GM21723 (cell line): ENCODE data around the gene IGF1.
A peak's percentile ranks its signal among the peaks of the same experiment; 100 is the strongest.
"Not testable (repeated sequence)": the region's sequence is repeated elsewhere in the genome, so short reads cannot be mapped to it uniquely, and the experiment has no call there.

ENCODE experiments used
- ATAC-seq: cut with Tn5 transposase; IDR thresholded peaks from one replicate; pipeline ENCODE4 v1.9.1; 2021; ENCODE audit warnings: mild to moderate bottlenecking, moderate library complexity; ENCODE audit not compliant: unreplicated experiment

The IGF1 gene

DNA sequence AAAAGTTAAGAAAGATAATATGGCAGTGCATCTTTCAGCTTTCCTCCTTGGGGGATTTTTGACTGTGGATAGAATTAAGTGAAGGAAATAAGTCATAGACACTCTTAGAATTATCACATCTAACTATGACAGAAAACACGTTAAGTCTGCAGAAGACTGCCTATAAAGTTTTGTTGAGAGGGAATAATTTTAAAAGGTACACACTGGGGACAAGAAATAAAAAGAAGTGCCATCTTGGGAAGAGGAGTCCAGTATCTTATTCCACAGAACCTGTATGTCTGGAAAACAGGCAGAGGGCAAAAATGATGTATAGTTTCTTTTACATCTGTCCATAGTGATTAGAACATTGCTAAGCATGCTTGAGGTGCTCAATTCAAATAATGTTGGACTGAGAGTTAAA is 80.7 kb downstream of the IGF1 start:
- no peak for ATAC-seq

DNA sequence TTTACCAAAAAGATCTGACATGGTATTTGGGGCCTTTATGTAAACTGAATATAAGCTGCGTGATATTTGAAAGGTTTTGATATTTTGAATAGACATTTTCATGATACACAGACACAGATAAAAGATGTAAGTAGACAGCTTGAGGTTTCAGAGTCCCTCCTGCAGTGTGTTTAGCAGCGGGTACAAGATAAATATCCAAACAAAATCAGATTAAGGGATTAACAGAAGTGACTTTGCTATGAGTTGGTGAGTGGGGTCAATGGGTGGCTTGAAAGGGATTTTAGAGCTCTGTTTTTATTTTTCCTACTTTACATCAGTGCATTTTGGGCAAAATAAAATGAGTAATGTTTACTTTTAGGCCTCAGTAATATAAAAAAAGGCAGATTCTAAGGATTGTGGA is 84.1 kb downstream of the IGF1 start:
- no peak for ATAC-seq

- ATAC-seq: no peak
These were observed 86.2 kb downstream of the IGF1 start for GRCh38 chr12:102394200-102394599.

DNA sequence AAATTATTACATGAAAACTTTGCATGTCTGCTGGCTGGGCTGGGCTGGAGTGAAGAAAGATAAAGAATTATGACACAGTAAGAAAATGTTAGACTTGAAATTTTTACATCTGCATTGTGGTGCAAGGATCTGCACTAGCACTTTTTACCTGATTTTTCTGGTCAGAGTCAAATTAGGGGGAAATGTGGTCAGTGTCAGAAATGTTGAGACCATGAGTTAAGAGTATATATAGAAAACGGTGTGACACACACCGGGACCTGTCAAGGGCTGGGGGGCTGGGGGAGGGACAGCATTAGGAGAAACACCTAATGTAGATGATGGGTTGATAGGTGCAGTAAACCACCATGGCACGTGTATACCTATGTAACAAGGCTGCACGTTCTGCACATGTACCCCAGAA is 90.3 kb downstream of the IGF1 start:
- peak; percentile 70 for ATAC-seq

GRCh38 chr12:102388469-102388868 is 91.9 kb downstream of the IGF1 start:
- ATAC-seq: no peak

- no peak for ATAC-seq
These were observed 95.0 kb downstream of the IGF1 start for GRCh38 chr12:102385343-102385742.

- ATAC-seq: no peak
These were observed 100.8 kb downstream of the IGF1 start for GRCh38 chr12:102379346-102380162.

DNA sequence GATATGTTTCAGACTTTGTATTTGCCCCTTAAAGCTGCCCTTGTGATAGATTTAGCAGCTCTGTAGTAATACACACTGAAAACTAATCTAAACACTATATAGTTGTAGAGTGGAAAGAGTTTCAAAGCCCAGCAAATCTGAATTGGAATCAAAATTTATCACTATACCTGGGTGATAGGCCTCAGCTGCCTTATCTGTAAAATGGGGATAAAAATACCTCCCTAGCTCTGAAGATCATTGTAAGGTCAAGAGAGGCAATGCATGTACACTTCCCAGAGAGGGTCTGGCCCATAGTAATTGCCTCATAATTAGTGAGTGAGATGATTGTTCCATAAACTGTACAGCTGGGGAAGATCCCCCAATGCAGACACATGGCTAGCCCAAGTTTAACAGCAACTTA is 103.6 kb downstream of the IGF1 start:
- ATAC-seq: no peak

DNA sequence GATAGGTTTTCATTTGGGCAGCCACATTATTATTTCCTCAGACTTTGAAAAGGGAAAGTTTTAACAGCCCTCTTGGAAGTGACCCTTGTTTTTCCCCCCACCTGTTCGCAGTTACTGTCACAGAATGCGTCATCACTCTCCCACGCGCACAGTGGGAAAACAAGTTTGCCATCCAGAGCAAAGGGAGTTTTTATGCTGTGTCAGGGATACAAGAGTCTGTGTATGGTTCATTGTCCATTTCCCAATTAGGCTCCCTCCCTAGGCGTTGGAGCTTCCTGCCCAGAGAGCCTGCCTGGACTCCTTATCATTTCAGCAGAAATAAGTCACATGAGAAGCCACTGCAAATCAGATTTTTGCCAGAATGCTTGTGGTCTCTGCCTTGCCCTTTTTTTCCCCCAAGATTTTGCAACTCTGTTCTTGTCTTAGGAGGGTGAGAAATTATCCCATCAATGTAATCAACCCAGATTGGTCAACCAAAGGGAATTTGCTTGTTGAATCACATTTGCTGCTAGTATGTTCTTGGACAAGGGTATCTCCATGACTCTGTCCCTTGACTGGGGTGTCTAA is 104.1 kb downstream of the IGF1 start:
- ATAC-seq: no peak

DNA sequence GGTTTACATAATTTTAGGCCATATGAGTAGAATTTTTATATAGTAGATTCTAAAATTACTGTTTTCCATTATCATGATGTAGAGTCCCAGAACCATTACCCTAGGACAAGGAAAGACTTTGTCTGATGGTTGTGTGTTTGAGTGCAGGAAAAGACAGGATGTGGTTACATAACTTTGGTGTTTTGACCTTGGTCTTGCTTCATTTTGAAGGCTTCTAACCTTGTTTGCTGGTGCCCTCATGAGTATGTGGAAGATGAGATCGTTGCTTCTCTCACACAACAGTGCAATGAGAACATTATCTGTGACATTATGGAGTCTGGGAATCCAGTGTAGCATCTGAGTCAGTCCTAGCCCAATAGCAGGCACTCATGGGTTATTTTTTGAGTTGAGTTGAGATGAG is 106.2 kb downstream of the IGF1 start:
- ATAC-seq: no peak

DNA sequence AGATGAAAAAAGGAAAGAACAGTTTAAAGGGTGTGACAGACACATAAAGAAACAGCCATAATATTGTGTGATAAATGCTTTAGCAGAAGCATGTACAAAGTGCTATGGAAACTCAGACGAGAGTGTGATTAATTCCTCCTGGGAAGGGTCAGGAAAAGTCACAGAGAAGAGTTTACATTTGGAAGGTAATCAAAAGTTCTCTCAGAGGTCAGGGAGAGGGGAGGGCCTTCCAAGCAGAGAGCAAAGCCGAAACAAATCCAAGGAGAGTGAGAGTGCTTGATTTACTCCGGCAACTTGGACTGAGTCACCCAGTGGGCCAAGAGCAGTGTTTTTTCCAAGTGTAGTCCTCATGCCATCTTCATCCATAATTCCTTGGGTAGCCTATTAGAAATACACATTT is 108.3 kb downstream of the IGF1 start:
- ATAC-seq: no peak

GRCh38 chr12:102371165-102371564 is 109.2 kb downstream of the IGF1 start:
- ATAC-seq: no peak

- no peak for ATAC-seq
These were observed 110.5 kb downstream of the IGF1 start for GRCh38 chr12:102369876-102370275.

- ATAC-seq: no peak
These were observed 115.0 kb downstream of the IGF1 start for GRCh38 chr12:102365365-102365764.

- ATAC-seq: no peak
These were observed 115.7 kb downstream of the IGF1 start for GRCh38 chr12:102364709-102365108.

GRCh38 chr12:102356690-102357089 is 123.7 kb downstream of the IGF1 start:
- ATAC-seq: no peak

DNA sequence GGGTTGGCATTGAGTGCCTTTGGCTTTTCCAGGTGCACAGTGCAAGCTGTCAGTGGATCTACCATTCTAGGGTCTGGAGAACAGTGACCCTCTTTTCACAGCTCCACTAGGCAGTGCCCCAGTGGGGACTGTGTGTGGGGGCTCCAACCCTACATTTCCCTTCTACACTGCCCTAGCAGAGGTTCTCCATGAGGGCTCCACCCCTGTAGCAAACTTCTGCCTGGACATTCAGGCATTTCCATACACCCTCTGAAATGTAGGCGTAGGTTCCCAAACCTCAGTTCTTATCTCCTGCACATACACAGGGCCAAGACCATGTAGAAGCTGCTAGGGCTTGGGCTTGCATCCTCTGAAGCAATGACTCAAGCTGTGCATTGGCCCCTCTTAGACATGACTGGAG is 126.1 kb downstream of the IGF1 start:
- ATAC-seq: not testable (repeated sequence)

- ATAC-seq: no peak
These were observed 129.0 kb downstream of the IGF1 start for GRCh38 chr12:102351322-102351721.

DNA sequence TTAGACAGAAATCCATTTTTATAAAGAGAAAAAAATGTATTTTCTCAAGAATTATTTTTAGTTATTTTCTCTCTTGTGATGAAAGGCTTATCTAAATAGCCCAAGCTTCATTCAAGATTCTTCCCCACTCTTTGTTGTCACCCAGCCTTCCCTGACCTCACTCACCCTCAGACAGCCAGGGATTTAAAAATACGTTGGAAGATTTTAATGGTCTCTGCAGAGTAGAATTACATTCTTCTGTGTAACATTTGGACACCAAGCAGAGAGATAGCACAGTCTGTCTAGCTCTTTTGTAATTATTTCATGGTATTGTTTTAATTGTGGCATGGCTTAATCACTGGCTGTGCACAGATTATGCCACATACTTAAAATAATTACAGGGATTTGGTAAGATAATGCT is 130.3 kb downstream of the IGF1 start:
- no peak for ATAC-seq

GRCh38 chr12:102349079-102349478 is 131.3 kb downstream of the IGF1 start:
- no peak for ATAC-seq

DNA sequence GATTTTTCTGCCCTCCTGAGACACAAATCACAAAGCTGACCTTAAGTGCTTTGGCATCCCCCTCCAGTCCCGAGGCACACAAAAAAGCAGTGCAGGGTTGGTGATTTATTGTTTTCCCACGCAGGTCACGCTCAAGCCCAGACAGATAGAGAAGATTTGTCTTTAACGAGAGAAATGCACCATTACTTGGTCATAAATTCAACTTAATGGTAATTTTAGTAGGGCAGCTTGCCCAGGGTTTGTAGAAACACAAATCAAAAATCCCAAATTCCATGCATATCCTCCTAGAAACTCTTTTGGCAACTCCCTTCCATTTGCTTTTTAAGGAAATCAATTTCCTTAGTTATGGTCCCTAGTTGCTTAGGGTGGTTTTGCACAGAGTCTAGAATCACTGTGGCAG is 132.6 kb downstream of the IGF1 start:
- ATAC-seq: no peak
